Erythroblast (primary cell): ENCODE measurements around the gene CEP350.
A peak's percentile ranks its signal among the peaks of the same experiment; 100 is the strongest.

Experiments
- DNase-seq, 2 experiments: peaks; one replicate each; lab custom pipeline; 2025; lab: John Stamatoyannopoulos, UW
- GATA1 ChIP-seq: IDR thresholded peaks from 2 replicates; pipeline ENCODE4 v1.6.1; 2011; ENCODE audit warnings: low read depth, mild to moderate bottlenecking, control low read depth, low read length, moderate library complexity
- POLR2A ChIP-seq: IDR thresholded peaks from 2 replicates; pipeline ENCODE4 v1.6.1; 2011; ENCODE audit warnings: mild to moderate bottlenecking, low read length

CEP350 gene

DNA sequence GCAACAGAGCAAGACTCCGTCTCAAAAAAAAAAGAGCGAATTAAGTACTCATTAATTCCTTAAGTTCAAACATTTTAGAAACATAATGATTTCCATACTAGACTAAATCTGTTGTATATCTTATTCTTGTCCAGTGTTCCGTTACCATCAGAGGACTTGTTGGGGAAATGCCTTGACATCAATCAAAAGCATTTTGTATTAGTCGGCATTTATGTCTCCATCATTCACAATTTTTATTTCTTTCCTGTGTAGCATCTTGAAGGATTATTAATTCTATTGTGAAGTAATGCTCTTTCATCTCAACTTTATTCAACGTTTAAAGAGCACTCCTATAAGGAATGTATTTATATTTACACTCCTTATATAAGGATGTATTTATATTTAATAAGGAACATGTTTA is 117.1 kb downstream of the CEP350 start:
- no peak for DNase-seq
- TF ChIP-seq GATA1 (no peak), POLR2A (no peak)

GRCh38 chr1:180080439-180080838 is 125.8 kb downstream of the CEP350 start:
- TF ChIP-seq GATA1 (no peak), POLR2A (no peak)

GRCh38 chr1:180081474-180081873 is 126.9 kb downstream of the CEP350 start:
- TF ChIP-seq GATA1 = no peak
- no peak for TF ChIP-seq POLR2A
- no peak for DNase-seq

More at GRCh38 chr1:180080439-180080838, 125.8 kb downstream of the CEP350 start:
- DNase-seq = no peak

- TF ChIP-seq GATA1 = no peak
- no peak for TF ChIP-seq POLR2A
- no peak for DNase-seq
These were observed 128.6 kb downstream of the CEP350 start for GRCh38 chr1:180083164-180083563.

GRCh38 chr1:180084867-180085266 is 130.3 kb downstream of the CEP350 start:
- no peak for DNase-seq
- no peak for TF ChIP-seq GATA1
- TF ChIP-seq POLR2A = no peak

DNA sequence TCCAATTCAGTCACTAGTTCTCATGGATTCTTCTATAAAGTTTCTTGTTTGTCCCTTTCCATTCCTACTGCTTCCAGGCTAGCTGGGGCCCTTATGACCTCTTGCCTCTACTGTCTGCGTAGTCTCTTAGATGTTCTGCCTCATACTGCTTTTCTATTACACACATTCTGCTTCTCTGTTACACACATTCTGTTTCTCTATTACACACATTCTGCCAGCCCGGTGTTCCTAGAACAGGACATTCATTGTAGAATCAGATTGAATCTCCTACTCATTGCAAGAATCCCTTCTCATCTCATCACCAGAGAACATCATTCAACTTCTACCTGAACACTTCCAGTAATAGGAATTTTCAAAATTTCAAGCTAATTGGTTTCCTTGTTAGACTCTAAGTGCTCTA is 130.7 kb downstream of the CEP350 start:
- DNase-seq = no peak
- no peak for TF ChIP-seq POLR2A
- no peak for TF ChIP-seq GATA1

GRCh38 chr1:180092931-180093650 is 138.5 kb downstream of the CEP350 start:
- DNase-seq = peak in 1 of 2 experiments; percentile 25
- TF ChIP-seq POLR2A (no peak), GATA1 (no peak)

DNA sequence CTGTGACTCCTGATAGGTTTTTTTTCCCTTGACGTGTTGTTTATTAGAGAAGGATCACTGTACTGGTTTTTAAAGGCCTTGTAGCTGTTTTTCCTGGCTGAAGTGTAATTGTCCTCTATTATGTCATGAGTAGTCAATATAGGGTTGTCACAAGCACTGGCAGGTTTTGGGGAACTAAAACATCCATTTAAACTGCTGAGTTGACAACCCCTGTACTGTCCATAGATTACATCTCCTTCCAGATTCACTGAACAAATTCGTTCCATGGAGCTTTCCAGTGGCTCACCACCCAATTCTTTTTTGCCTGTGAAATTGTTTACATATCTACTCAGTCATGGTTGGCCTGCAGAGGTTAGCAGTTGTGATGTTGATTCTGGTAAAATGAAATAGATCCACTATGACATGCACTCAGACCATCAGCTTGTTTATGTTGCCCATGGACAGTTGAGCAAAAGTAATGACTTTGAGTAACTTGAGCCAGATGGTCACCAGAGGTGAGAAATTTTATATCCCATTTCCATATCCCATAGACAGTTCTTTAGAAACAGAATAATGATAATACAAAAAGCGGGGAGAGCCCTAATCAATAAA is 140.2 kb downstream of the CEP350 start:
- no peak for TF ChIP-seq POLR2A
- TF ChIP-seq GATA1 = no peak
- no peak for DNase-seq

DNA sequence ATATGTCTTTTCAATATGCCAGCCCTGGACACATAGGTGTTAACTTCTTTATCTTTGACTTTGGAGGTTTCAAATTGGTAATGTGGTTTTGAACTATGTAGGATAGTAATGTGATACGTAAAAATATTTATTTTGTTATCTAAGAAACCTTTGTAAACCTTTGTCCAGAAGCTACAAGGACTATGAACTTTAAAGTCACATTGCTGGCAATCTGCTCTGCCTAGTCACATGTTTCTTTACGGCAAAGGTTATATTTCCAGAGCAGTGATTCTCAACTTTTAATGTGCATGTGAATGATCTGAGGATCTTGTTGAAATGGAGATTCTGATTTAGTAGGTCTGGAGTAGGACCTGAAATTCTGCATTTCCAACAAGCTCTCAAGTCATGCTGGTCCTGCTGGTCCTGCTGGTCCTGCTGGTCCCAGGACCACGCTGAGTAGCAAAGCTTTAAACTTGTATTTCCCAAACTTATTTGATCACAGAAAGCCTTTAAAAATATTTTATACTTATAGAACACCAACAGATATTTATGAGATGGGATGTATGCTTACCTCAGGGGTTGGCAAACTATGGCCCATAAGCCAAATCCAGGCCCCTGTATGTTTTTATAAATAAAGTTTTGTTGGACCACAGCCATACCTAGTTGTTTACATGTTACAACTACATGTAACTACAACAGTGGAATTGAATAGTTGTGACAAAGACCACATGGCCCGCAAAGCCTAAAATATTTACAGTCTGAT is 142.1 kb downstream of the CEP350 start:
- no peak for TF ChIP-seq POLR2A
- DNase-seq = no peak

GRCh38 chr1:180097326-180097605 is 142.7 kb downstream of the CEP350 start:
- DNase-seq = no peak
- TF ChIP-seq GATA1 = no peak
- no peak for TF ChIP-seq POLR2A

DNA sequence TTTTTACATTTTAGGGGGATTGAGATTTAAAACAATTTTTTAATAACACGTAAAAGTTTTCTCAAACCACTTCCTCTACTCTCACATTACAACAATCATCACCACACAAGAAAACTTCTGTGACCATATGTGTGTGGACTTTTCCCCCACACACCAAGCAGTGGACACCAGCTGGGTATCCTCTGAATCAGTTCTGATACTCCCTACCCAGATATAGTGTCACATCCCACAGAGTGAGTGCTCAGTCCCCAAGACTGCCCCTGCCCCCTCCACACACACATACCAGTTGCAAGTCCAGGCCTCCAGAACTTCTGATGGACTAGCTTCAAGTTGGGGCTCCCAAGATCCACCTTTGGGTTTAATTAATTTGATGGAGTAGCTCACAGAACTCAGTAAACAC is 146.8 kb downstream of the CEP350 start:
- no peak for DNase-seq
- TF ChIP-seq GATA1 (no peak), POLR2A (no peak)

GRCh38 chr1:180103819-180104218 is 149.2 kb downstream of the CEP350 start:
- TF ChIP-seq POLR2A (no peak), GATA1 (no peak)
- DNase-seq = no peak

GRCh38 chr1:180112091-180112490 is 157.5 kb downstream of the CEP350 start:
- no peak for DNase-seq
- TF ChIP-seq GATA1 = no peak
- no peak for TF ChIP-seq POLR2A

- DNase-seq = no peak
- no peak for TF ChIP-seq GATA1
- no peak for TF ChIP-seq POLR2A
These were observed 158.5 kb downstream of the CEP350 start for GRCh38 chr1:180112984-180113647.
